Psoas muscle (tissue), 8 donors: ENCODE results near the gene COP1. TPM values are rescaled to one million over a fixed set of nuclear protein-coding genes. Genes with fewer than 3 reads are reported as not detected.

Source experiments
- ATAC-seq, 4 donors: fragments of 200-7000 bp; cut with Tn5 transposase; one replicate each; pipeline ENCODE4 v1.9.1; 2020; ENCODE audit warnings: moderate library complexity in 3 of 4, mild to moderate bottlenecking in 2 of 4
- DNase-seq, 2 donors: peaks; one replicate each; pipeline ENCODE4 v3.0.0-alpha.2; 2020
- H3K27ac ChIP-seq: fragments of 200-600 bp; one replicate; pipeline ENCODE4 v1.8.0; 2022
- H3K27me3 ChIP-seq, 3 donors: fragments of 200-600 bp in 1 of 3; one replicate each; pipeline versions ENCODE4 v1.6.1 to v1.8.0; 2013 to 2022; ENCODE audit warnings: low read length in 2 of 3, mild to moderate bottlenecking in 2 of 3, moderate library complexity in 1 of 3; ENCODE audit not compliant: insufficient read depth in 3 of 3
- H3K36me3 ChIP-seq, 2 donors: fragments of 200-600 bp in 1 of 2; one replicate each; pipeline versions ENCODE4 v1.6.1 to v1.8.0; 2013 to 2022; ENCODE audit warnings: low read depth in 1 of 2, mild to moderate bottlenecking in 1 of 2, moderate library complexity in 1 of 2; ENCODE audit not compliant: insufficient read depth in 1 of 2
- H3K4me1 ChIP-seq: fragments of 200-600 bp; one replicate; pipeline ENCODE4 v1.8.0; 2022
- H3K4me3 ChIP-seq: fragments of 200-600 bp; one replicate; pipeline ENCODE4 v1.8.0; 2022; ENCODE audit warnings: mild to moderate bottlenecking
- H3K9me3 ChIP-seq: fragments of 200-600 bp; one replicate; pipeline ENCODE4 v1.8.0; 2022
- CTCF ChIP-seq: fragments of 200-600 bp; IDR thresholded peaks from one replicate; pipeline ENCODE4 v1.8.0; 2022; ENCODE audit warnings: antibody characterized with exemption
- WGBS, 3 donors: extraction: QIAGEN DNeasy Blood & Tissue Kit; methylation state at CpG; one replicate each; pipeline versions ENCODE4 v1.1.6 to v1.1.7; 2013; 5-methylcytosine and 5-hydroxymethylcytosine counted together
- intact Hi-C, 2 donors: fragments of 100-400 bp; cut with DNase I; formaldehyde crosslinking; loops; one replicate each; pipeline versions ENCODE4 v1.11.0 to v1.14.2; 2022
- polyA plus RNA-seq, 3 donors: library from polyadenylated mRNA; stranded (reverse); fragments of 200-250 nt; gene quantifications; one replicate each; pipeline ENCODE4 v1.2.3, GENCODE V29; 2013
- total RNA-seq, 4 donors: library from RNA; stranded (reverse); fragmentation: NEBNext Ultra II Directional in 2 of 4; extraction: Animal tissue kit (Norgen Biotek cat#: 25700) in 2 of 4; gene quantifications; one replicate each; pipeline versions ENCODE4 v1.2.1 to v1.2.4, GENCODE V29; 2021 to 2023
- donor health status: healthy with polysubstance abuse.
- donor health status: DM: no; HTN: no; CAD: no; lungs with moderate emphysema.
- donor health status: Bipolar disorder and iron deficiency.
- donor health status: healthy.
- donor health status: DM: yes; HTN: yes; CAD: no.
- donor health status: DM: no; HTN: no; CAD: no.
- donor health status: DM: no; HTN: no; CAD: no.
- donor health status: DM: yes; HTN: yes; CAD: no.

Gene COP1
- total and polyA plus RNA-seq, 7 donors: 19.5 to 30.6 (median 22.7) TPM

DNA sequence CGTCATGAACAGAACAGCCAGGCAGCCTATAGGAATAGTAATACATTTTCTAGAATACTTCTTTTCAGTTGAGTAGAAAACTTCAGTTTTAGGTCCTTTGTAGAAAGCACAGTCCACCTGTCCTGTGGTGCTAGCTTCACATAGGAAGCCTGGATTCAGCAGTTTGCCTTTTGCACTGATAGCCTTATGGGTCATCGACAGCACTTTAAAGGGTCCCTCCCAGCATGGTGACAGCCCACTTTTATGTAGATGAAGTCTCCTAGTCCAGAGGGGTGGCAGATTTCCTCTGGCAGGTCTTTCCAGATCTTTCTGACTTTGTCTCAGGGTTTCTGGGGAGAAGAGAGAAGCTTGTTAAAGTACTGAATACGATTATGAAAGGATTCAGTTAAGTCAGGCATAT lies 302.3 kb downstream of the COP1 start:
- 74 to 82% (median 79%) methylated on average over 3 of the region's 3 CpGs for WGBS, 3 donors
- Histone ChIP-seq H3K27me3 (no peaks in the 10 kb centered on the region), H3K4me1 (no peaks in the 10 kb centered on the region), H3K4me3 (no peak overlapping the region), H3K27ac (no peak overlapping the region), H3K36me3 (no peaks in the 10 kb centered on the region), H3K9me3 (peaks cover 9% of the 10 kb centered on the region)
- no peak for ATAC-seq
- no peak for DNase-seq
- TF ChIP-seq CTCF: no peak
- intact Hi-C loops: no loop called here

DNA sequence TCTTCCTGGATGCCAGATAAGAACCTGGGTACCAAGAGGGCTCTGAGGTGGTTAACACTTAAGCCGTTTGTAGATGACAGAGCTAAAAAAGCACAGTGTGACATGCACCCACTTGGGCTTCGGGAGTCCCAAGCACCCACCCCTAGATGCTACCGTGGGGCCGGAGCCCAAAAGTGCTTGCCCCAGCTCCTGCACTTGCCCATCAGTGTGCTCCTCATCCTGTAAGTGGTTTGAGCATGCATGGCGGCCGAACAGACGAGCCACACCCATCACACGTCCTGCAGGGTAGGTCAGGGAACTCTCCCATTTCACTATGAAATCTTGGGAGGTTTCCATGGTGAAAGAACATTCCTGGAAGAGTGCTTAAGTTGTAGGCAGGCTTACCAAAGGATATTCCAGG lies 304.8 kb downstream of the COP1 start:
- H3K27ac ChIP-seq: no peak overlapping the region
- 89 to 92% (median 92%) methylated on average over 8 of the region's 8 CpGs for WGBS, 3 donors
- DNase-seq: no peak
- intact Hi-C loops: no loop called here
- no peak overlapping the region for H3K4me3 ChIP-seq
- no peaks in the 10 kb centered on the region for H3K4me1 ChIP-seq
- ATAC-seq: no peak
- TF ChIP-seq CTCF: no peak
- H3K36me3 ChIP-seq: no peaks in the 10 kb centered on the region
- no peaks in the 10 kb centered on the region for H3K27me3 ChIP-seq
- no peaks in the 10 kb centered on the region for H3K9me3 ChIP-seq

- no peak for TF ChIP-seq CTCF
- Histone ChIP-seq H3K27me3 (no peaks in the 10 kb centered on the region), H3K36me3 (no peaks in the 10 kb centered on the region), H3K9me3 (no peaks in the 10 kb centered on the region), H3K4me1 (no peaks in the 10 kb centered on the region), H3K4me3 (no peak overlapping the region), H3K27ac (no peak overlapping the region)
- intact Hi-C loops: no loop called here
- DNase-seq: no peak
- ATAC-seq: no peak
- 82 to 84% (median 82%) methylated on average over 5 of the region's 5 CpGs for WGBS, 3 donors
These were observed 305.8 kb downstream of the COP1 start for GRCh38 chr1:175901076-175901836.

- no peaks in the 10 kb centered on the region for H3K36me3 ChIP-seq
- H3K4me1 ChIP-seq: no peaks in the 10 kb centered on the region
- intact Hi-C loops: no loop called here
- ATAC-seq: no peak
- no peak for DNase-seq
- H3K4me3 ChIP-seq: no peak overlapping the region
- H3K27ac ChIP-seq: no peak overlapping the region
- no peak for TF ChIP-seq CTCF
- 94 to 98% (median 96%) methylated on average over 4 of the region's 4 CpGs for WGBS, 3 donors
- H3K27me3 ChIP-seq: no peaks in the 10 kb centered on the region
- H3K9me3 ChIP-seq: no peaks in the 10 kb centered on the region
These were observed 306.9 kb downstream of the COP1 start for GRCh38 chr1:175900171-175900570.

GRCh38 chr1:175895966-175896365 lies 311.1 kb downstream of the COP1 start:
- ATAC-seq: no peak
- no peaks in the 10 kb centered on the region for H3K36me3 ChIP-seq
- TF ChIP-seq CTCF: no peak
- H3K27ac ChIP-seq: no peak overlapping the region
- intact Hi-C loops: no loop called here
- 87 to 93% (median 91%) methylated on average over 1 of the region's 1 CpG for whole genome bisulfite sequencing, 3 donors
- H3K9me3 ChIP-seq: no peaks in the 10 kb centered on the region
- H3K27me3 ChIP-seq: no peaks in the 10 kb centered on the region
- H3K4me1 ChIP-seq: no peaks in the 10 kb centered on the region
- DNase-seq: no peak
- no peak overlapping the region for H3K4me3 ChIP-seq
